NCI-H748 treated with DMSO at 0.1 percent for 48 hours (cell line): ENCODE data around the gene DPH1.

ENCODE experiments used
- DNase-seq: peaks from one replicate; lab custom pipeline; 2025; lab: John Stamatoyannopoulos, UW

Gene DPH1

GRCh38 chr17:2062571-2063183 lies 32.7 kb downstream of the DPH1 start:
- no peak for DNase-seq

GRCh38 chr17:2063261-2064146 lies 33.6 kb downstream of the DPH1 start:
- no peak for DNase-seq

- DNase-seq = no peak
These were observed 34.2 kb downstream of the DPH1 start for GRCh38 chr17:2064147-2064489.

GRCh38 chr17:2064520-2064971 lies 34.6 kb downstream of the DPH1 start:
- no peak for DNase-seq

GRCh38 chr17:2064980-2065785 lies 35.2 kb downstream of the DPH1 start:
- DNase-seq = no peak

GRCh38 chr17:2065949-2066400 lies 36.0 kb downstream of the DPH1 start:
- no peak for DNase-seq

- no peak for DNase-seq
These were observed 37.2 kb downstream of the DPH1 start for GRCh38 chr17:2067048-2067561.

- no peak for DNase-seq
These were observed 37.7 kb downstream of the DPH1 start for GRCh38 chr17:2067608-2068024.

GRCh38 chr17:2068031-2068518 lies 38.1 kb downstream of the DPH1 start:
- DNase-seq = no peak

- DNase-seq = no peak
These were observed 38.6 kb downstream of the DPH1 start for GRCh38 chr17:2068519-2069051.

- no peak for DNase-seq
These were observed 40.5 kb downstream of the DPH1 start for GRCh38 chr17:2070241-2071023.

- no peak for DNase-seq
These were observed 41.1 kb downstream of the DPH1 start for GRCh38 chr17:2071024-2071385.

- DNase-seq = no peak
These were observed 41.7 kb downstream of the DPH1 start for GRCh38 chr17:2071455-2072281.

- no peak for DNase-seq
These were observed 45.0 kb downstream of the DPH1 start for GRCh38 chr17:2074919-2075318.

GRCh38 chr17:2075336-2076086 lies 45.6 kb downstream of the DPH1 start:
- DNase-seq = no peak

- DNase-seq = no peak
These were observed 46.4 kb downstream of the DPH1 start for GRCh38 chr17:2076087-2076984.

- no peak for DNase-seq
These were observed 47.1 kb downstream of the DPH1 start for GRCh38 chr17:2077040-2077439.

GRCh38 chr17:2081564-2081963 lies 51.6 kb downstream of the DPH1 start:
- DNase-seq = no peak
